ENCODE results near the gene NKAIN2.

GRCh38 chr6:123895806-123896205, 92.1 kb downstream of the NKAIN2 start:
- no peak for TF ChIP-seq CTCF (tag by site-specific recombination; IDR thresholded peaks at IDR 0.05)
- no peak for TF ChIP-seq SCRT1 (tag by site-specific recombination; IDR thresholded peaks at IDR 0.05; ENCODE audit: borderline replicate concordance)
- no peak for TF ChIP-seq ZNF600 (tag by site-specific recombination; IDR thresholded peaks at IDR 0.05)
